HEK293 (cell line): Measurements from ENCODE around the gene SLC43A1.

ENCODE experiments used
- CTCF ChIA-PET: fragments of 350-600 bp; formaldehyde crosslinking; extraction: SDS; loops from one replicate; lab custom pipeline; 2021; ENCODE audit warnings: antibody characterized with exemption; lab: Yijun Ruan, JAX
- POLR2A ChIA-PET: fragments of 300-600 bp; formaldehyde crosslinking; extraction: SDS; loops from one replicate; lab custom pipeline; 2020; ENCODE audit warnings: antibody characterized with exemption, inconsistent platforms; lab: Yijun Ruan, JAX
- H3K27ac ChIP-seq: fragments of 200-500 bp; sonication (Bioruptor generic); 2 replicates; pipeline ENCODE4 v1.5.1; 2014; ENCODE audit warnings: low read depth, low read length, control low read depth, inconsistent platforms; ENCODE audit errors: extremely low read depth
- H3K36me3 ChIP-seq, 2 experiments: fragments of 200-500 bp in 1 of 2; sonication (Bioruptor generic) in 1 of 2; 1 replicate in 1 of 2; 2 replicates in 1 of 2; pipeline ENCODE4 v1.5.1; 2014 to 2017; ENCODE audit warnings: inconsistent platforms in 2 of 2, low read length in 2 of 2; ENCODE audit not compliant: control insufficient read depth in 2 of 2, insufficient read depth in 1 of 2
- H3K4me1 ChIP-seq: fragments of 200-500 bp; sonication (Bioruptor generic); 2 replicates; pipeline ENCODE4 v1.5.1; 2014; ENCODE audit warnings: mild to moderate bottlenecking, low read length, inconsistent platforms; ENCODE audit not compliant: control insufficient read depth, insufficient read depth
- H3K4me3 ChIP-seq: 2 replicates; pipeline ENCODE4 v1.5.1; 2011; ENCODE audit warnings: low read depth, mild to moderate bottlenecking, control low read depth, low read length, moderate library complexity
- H3K9me3 ChIP-seq: fragments of 200-500 bp; sonication (Bioruptor generic); 2 replicates; pipeline ENCODE4 v1.5.1; 2014; ENCODE audit warnings: low read depth, low read length, inconsistent platforms; ENCODE audit not compliant: control insufficient read depth, insufficient read depth
- GLI4 ChIP-seq: fragments of 450-650 bp; formaldehyde crosslinking; IDR thresholded peaks from 2 replicates; pipeline ENCODE4 v1.5.1; 2016; ENCODE audit warnings: missing biosample characterization, missing genetic modification characterization
- KLF7 ChIP-seq: fragments of 450-650 bp; formaldehyde crosslinking; IDR thresholded peaks from 2 replicates; pipeline ENCODE4 v1.5.1; 2016; ENCODE audit warnings: missing biosample characterization, missing genetic modification characterization, borderline replicate concordance
- MYNN ChIP-seq: fragments of 450-650 bp; formaldehyde crosslinking; IDR thresholded peaks from 2 replicates; pipeline ENCODE4 v1.5.1; 2016; ENCODE audit warnings: missing biosample characterization, missing genetic modification characterization, borderline replicate concordance
- SALL2 ChIP-seq: fragments of 450-650 bp; formaldehyde crosslinking; IDR thresholded peaks from 2 replicates; pipeline ENCODE4 v1.5.0; 2017; ENCODE audit warnings: missing biosample characterization, mild to moderate bottlenecking, missing genetic modification characterization, borderline replicate concordance
- TSHZ1 ChIP-seq: fragments of 450-650 bp; formaldehyde crosslinking; IDR thresholded peaks from 2 replicates; pipeline ENCODE4 v1.5.1; 2016; ENCODE audit warnings: missing biosample characterization, missing genetic modification characterization, borderline replicate concordance
- ZNF132 ChIP-seq: fragments of 450-650 bp; formaldehyde crosslinking; IDR thresholded peaks from 2 replicates; pipeline ENCODE4 v1.5.1; 2017; ENCODE audit warnings: missing biosample characterization, missing genetic modification characterization, borderline replicate concordance
- ZNF140 ChIP-seq: fragments of 450-650 bp; formaldehyde crosslinking; IDR thresholded peaks from 2 replicates; pipeline ENCODE4 v1.5.1; 2016; ENCODE audit warnings: missing biosample characterization, missing genetic modification characterization
- ZNF174 ChIP-seq: fragments of 450-650 bp; formaldehyde crosslinking; IDR thresholded peaks from 2 replicates; pipeline ENCODE4 v1.5.0; 2017; ENCODE audit warnings: missing biosample characterization, mild to moderate bottlenecking, missing genetic modification characterization
- ZNF19 ChIP-seq: fragments of 450-650 bp; formaldehyde crosslinking; IDR thresholded peaks from 2 replicates; pipeline ENCODE4; 2016; ENCODE audit warnings: missing biosample characterization, missing genetic modification characterization, low read depth
- ZNF214 ChIP-seq: fragments of 450-650 bp; formaldehyde crosslinking; IDR thresholded peaks from 2 replicates; pipeline ENCODE4 v1.5.1; 2017; ENCODE audit warnings: missing biosample characterization, mild to moderate bottlenecking, missing genetic modification characterization, borderline replicate concordance
- ZNF24 ChIP-seq: fragments of 450-650 bp; formaldehyde crosslinking; IDR thresholded peaks from 2 replicates; pipeline ENCODE4 v1.5.1; 2016; ENCODE audit warnings: missing biosample characterization, missing genetic modification characterization
- ZNF302 ChIP-seq: fragments of 450-650 bp; formaldehyde crosslinking; IDR thresholded peaks from 2 replicates; pipeline ENCODE4 v1.5.1; 2016; ENCODE audit warnings: missing biosample characterization, missing genetic modification characterization, low read depth
- ZNF354C ChIP-seq: fragments of 450-650 bp; formaldehyde crosslinking; IDR thresholded peaks from 2 replicates; pipeline ENCODE4 v1.5.1; 2016; ENCODE audit warnings: missing biosample characterization, missing genetic modification characterization, low read depth, borderline replicate concordance
- ZNF37A ChIP-seq: fragments of 450-650 bp; IDR thresholded peaks from 2 replicates; pipeline ENCODE4 v1.5.1; 2018; ENCODE audit warnings: missing biosample characterization, missing genetic modification characterization
- ZNF391 ChIP-seq: fragments of 450-650 bp; formaldehyde crosslinking; IDR thresholded peaks from 2 replicates; pipeline ENCODE4 v1.5.1; 2016; ENCODE audit warnings: low read depth, missing biosample characterization, missing genetic modification characterization, borderline replicate concordance
- ZNF394 ChIP-seq: fragments of 450-650 bp; formaldehyde crosslinking; IDR thresholded peaks from 2 replicates; pipeline ENCODE4 v1.5.1; 2016; ENCODE audit warnings: missing biosample characterization, missing genetic modification characterization, mild to moderate bottlenecking, moderate library complexity, borderline replicate concordance
- ZNF510 ChIP-seq: fragments of 450-650 bp; formaldehyde crosslinking; IDR thresholded peaks from 2 replicates; pipeline ENCODE4 v1.5.1; 2018; ENCODE audit warnings: mild to moderate bottlenecking, missing genetic modification characterization, missing biosample characterization; ENCODE audit not compliant: insufficient replicate concordance
- ZNF514 ChIP-seq: fragments of 450-650 bp; formaldehyde crosslinking; IDR thresholded peaks from 2 replicates; pipeline ENCODE4 v1.5.1; 2016; ENCODE audit warnings: missing biosample characterization, missing genetic modification characterization
- ZNF639 ChIP-seq: fragments of 450-650 bp; formaldehyde crosslinking; IDR thresholded peaks from 2 replicates; pipeline ENCODE4 v1.5.1; 2016; ENCODE audit warnings: missing biosample characterization, missing genetic modification characterization
- ZNF654 ChIP-seq: fragments of 450-650 bp; formaldehyde crosslinking; IDR thresholded peaks from 2 replicates; pipeline ENCODE4 v1.5.1; 2016; ENCODE audit warnings: low read depth, missing biosample characterization, missing genetic modification characterization
- ZNF701 ChIP-seq: fragments of 450-650 bp; formaldehyde crosslinking; IDR thresholded peaks from 2 replicates; pipeline ENCODE4 v1.5.1; 2016; ENCODE audit warnings: missing biosample characterization, missing genetic modification characterization
- ZNF707 ChIP-seq: fragments of 450-650 bp; formaldehyde crosslinking; IDR thresholded peaks from 2 replicates; pipeline ENCODE4 v1.5.1; 2016; ENCODE audit warnings: missing biosample characterization, missing genetic modification characterization
- ZNF777 ChIP-seq: fragments of 450-650 bp; formaldehyde crosslinking; IDR thresholded peaks from 2 replicates; pipeline ENCODE4 v1.5.1; 2017; ENCODE audit warnings: missing biosample characterization, missing genetic modification characterization, borderline replicate concordance
- ZNF791 ChIP-seq: fragments of 450-650 bp; formaldehyde crosslinking; IDR thresholded peaks from 2 replicates; pipeline ENCODE4 v1.5.1; 2016; ENCODE audit warnings: missing biosample characterization, missing genetic modification characterization
- ZNF843 ChIP-seq: fragments of 450-650 bp; formaldehyde crosslinking; IDR thresholded peaks from 2 replicates; pipeline ENCODE4 v1.5.1; 2016; ENCODE audit warnings: missing biosample characterization, missing genetic modification characterization
- ZSCAN30 ChIP-seq: fragments of 450-650 bp; IDR thresholded peaks from 2 replicates; pipeline ENCODE4 v1.5.1; 2018; ENCODE audit warnings: missing biosample characterization, mild to moderate bottlenecking, missing genetic modification characterization, moderate library complexity
- TF ChIP-seq, protein P1 (sequence below): fragments of 450-650 bp; IDR thresholded peaks from 2 replicates; pipeline ENCODE4 v1.5.1; 2018; ENCODE audit warnings: missing biosample characterization, mild to moderate bottlenecking, missing genetic modification characterization
- TF ChIP-seq, protein P2 (sequence below): fragments of 450-650 bp; formaldehyde crosslinking; optimal IDR thresholded peaks from 2 replicates; pipeline ENCODE3; 2016; ENCODE audit warnings: missing biosample characterization, mild to moderate bottlenecking, missing genetic modification characterization

SLC43A1 gene

DNA sequence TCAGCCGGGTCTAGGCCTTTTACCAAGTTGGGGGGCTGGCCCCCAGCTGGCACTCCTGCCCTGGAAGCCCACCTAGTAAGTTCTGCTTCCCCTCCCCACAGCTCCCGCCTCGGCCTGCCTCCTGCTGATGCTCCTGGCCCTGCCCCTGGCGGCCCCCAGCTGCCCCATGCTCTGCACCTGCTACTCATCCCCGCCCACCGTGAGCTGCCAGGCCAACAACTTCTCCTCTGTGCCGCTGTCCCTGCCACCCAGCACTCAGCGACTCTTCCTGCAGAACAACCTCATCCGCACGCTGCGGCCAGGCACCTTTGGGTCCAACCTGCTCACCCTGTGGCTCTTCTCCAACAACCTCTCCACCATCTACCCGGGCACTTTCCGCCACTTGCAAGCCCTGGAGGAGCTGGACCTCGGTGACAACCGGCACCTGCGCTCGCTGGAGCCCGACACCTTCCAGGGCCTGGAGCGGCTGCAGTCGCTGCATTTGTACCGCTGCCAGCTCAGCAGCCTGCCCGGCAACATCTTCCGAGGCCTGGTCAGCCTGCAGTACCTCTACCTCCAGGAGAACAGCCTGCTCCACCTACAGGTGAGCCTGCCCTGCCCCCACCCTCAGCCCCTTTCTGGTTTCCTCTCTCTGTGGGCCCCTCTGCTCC is 47.9 kb downstream of the SLC43A1 start:
- H3K4me3 ChIP-seq, result no peak overlapping the region
- no peaks in the 10 kb centered on the region for H3K9me3 ChIP-seq
- CTCF ChIA-PET, result interaction anchor here (1.0 kb wide), 1 partner anchor 12 kb away, joined by 3 read pairs; no protein-coding TSS in a partner anchor
- H3K27ac ChIP-seq, result no peak overlapping the region
- POLR2A ChIA-PET, result no interaction called here
- peaks cover 0 to 33% of the 10 kb centered on the region in 2 experiments; a peak in 1 of 3 replicates for H3K36me3 ChIP-seq
- TF ChIP-seq ZNF391 (tag by site-specific recombination), result no peak
- no peak for TF ChIP-seq ZNF510
- TF ChIP-seq ZNF777 (tag by site-specific recombination), result no peak
- no peak for TF ChIP-seq ZNF140 (tag by site-specific recombination)
- no peak for TF ChIP-seq ZNF654 (tag by site-specific recombination)
- TF ChIP-seq ZNF302 (tag by site-specific recombination), result no peak
- TF ChIP-seq ZNF701, result no peak
- TF ChIP-seq ZNF843, result no peak
- TF ChIP-seq ZNF214 (tag by site-specific recombination), result no peak
- TF ChIP-seq KLF7 (tag by site-specific recombination), result no peak
- TF ChIP-seq ZNF639 (tag by site-specific recombination), result no peak
- TF ChIP-seq ZSCAN30 (tag by site-specific recombination), result no peak
- no peak for TF ChIP-seq ZNF514 (tag by site-specific recombination)
- no peaks in the 10 kb centered on the region for H3K4me1 ChIP-seq

GRCh38 chr11:57466680-57467079 is 48.8 kb downstream of the SLC43A1 start:
- ChIA-PET CTCF (no interaction called here), POLR2A (no interaction called here)
- H3K36me3 ChIP-seq, result peaks cover 0 to 29% of the 10 kb centered on the region in 2 experiments; a peak in 1 of 3 replicates
- TF ChIP-seq GLI4 (tag by site-specific recombination), result no peak
- no peak for TF ChIP-seq MYNN (tag by site-specific recombination)
- no peak for TF ChIP-seq ZNF174 (tag by site-specific recombination)
- no peak for TF ChIP-seq ZNF394 (tag by site-specific recombination)
- TF ChIP-seq, protein P1, sequence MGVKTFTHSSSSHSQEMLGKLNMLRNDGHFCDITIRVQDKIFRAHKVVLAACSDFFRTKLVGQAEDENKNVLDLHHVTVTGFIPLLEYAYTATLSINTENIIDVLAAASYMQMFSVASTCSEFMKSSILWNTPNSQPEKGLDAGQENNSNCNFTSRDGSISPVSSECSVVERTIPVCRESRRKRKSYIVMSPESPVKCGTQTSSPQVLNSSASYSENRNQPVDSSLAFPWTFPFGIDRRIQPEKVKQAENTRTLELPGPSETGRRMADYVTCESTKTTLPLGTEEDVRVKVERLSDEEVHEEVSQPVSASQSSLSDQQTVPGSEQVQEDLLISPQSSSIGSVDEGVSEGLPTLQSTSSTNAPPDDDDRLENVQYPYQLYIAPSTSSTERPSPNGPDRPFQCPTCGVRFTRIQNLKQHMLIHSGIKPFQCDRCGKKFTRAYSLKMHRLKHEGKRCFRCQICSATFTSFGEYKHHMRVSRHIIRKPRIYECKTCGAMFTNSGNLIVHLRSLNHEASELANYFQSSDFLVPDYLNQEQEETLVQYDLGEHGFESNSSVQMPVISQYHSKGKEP, result no peak
- TF ChIP-seq, protein P2, sequence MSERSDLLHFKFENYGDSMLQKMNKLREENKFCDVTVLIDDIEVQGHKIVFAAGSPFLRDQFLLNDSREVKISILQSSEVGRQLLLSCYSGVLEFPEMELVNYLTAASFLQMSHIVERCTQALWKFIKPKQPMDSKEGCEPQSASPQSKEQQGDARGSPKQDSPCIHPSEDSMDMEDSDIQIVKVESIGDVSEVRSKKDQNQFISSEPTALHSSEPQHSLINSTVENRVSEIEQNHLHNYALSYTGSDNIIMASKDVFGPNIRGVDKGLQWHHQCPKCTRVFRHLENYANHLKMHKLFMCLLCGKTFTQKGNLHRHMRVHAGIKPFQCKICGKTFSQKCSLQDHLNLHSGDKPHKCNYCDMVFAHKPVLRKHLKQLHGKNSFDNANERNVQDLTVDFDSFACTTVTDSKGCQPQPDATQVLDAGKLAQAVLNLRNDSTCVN, result no peak
- TF ChIP-seq TSHZ1 (tag by site-specific recombination), result no peak
- TF ChIP-seq ZNF791 (tag by site-specific recombination), result no peak
- TF ChIP-seq ZNF37A (tag by site-specific recombination), result no peak
- no peak for TF ChIP-seq ZNF24 (tag by site-specific recombination)
- no peak for TF ChIP-seq ZNF510
- no peak for TF ChIP-seq ZNF132 (tag by site-specific recombination)
- TF ChIP-seq ZNF707 (tag by site-specific recombination), result no peak
- TF ChIP-seq ZNF19 (tag by site-specific recombination), result no peak
- TF ChIP-seq SALL2 (tag by site-specific recombination), result no peak
- no peak for TF ChIP-seq ZNF354C (tag by site-specific recombination)

More at GRCh38 chr11:57466680-57467079, 48.8 kb downstream of the SLC43A1 start:
- Histone ChIP-seq H3K27ac (no peak overlapping the region), H3K4me3 (no peak overlapping the region), H3K4me1 (no peaks in the 10 kb centered on the region), H3K9me3 (no peaks in the 10 kb centered on the region)
